HepG2 (cell line): ENCODE measurements around the gene KCNC2. TPM values are rescaled to one million over a fixed set of nuclear protein-coding genes. Genes with fewer than 3 reads are reported as not detected.

Experiments used
- ATAC-seq: fragments of 200-7000 bp; cut with Tn5 transposase; 3 replicates; pipeline ENCODE4 v1.9.1; 2020; ENCODE audit warnings: mild to moderate bottlenecking, moderate library complexity
- BruUV-seq: library from RNA; stranded (reverse); fragments of 400-500 nt; replicated peaks from 2 replicates; lab custom pipeline; 2021; lab: Mats Ljungman, UMichigan
- CTCF ChIA-PET: fragments of 300-600 bp; formaldehyde crosslinking; extraction: SDS; loops from one replicate; lab custom pipeline; 2021; ENCODE audit warnings: low total read pairs, inconsistent platforms, low intra/inter-chr PET ratio; lab: Yijun Ruan, JAX
- POLR2A ChIA-PET: fragments of 350-600 bp; sonication (Branson Sonifier 250); formaldehyde crosslinking; loops from one replicate; lab custom pipeline; 2020; ENCODE audit warnings: antibody characterized with exemption, inconsistent platforms; lab: Yijun Ruan, JAX
- DNase-seq: peaks from one replicate; pipeline ENCODE4 v3.0.0-alpha.2; 2015; ENCODE audit warnings: low spot score
- FAIRE-seq: peaks from 3 replicates; lab custom pipeline; 2011; peaks lifted over from hg19 to GRCh38; lab: Jason Lieb, UNC
- H2AFZ ChIP-seq: one replicate; pipeline ENCODE4 v1.6.1; 2011; ENCODE audit warnings: low read length, inconsistent platforms
- H3K27ac ChIP-seq: fragments of 300-600 bp; 3 replicates; pipeline ENCODE4 v1.8.0; 2011; ENCODE audit warnings: mixed run types, mild to moderate bottlenecking, mixed read lengths, low read length, inconsistent platforms; ENCODE audit not compliant: insufficient read depth; ENCODE audit errors: extremely low read length
- H3K27me3 ChIP-seq, 2 experiments: fragments of 200-600 bp in 1 of 2; 2 replicates in 1 of 2; 3 replicates in 1 of 2; pipeline versions ENCODE4 v1.6.0 to v1.8.0; 2011; ENCODE audit warnings: low read length in 2 of 2, mild to moderate bottlenecking in 2 of 2, moderate library complexity in 2 of 2, inconsistent platforms in 1 of 2; ENCODE audit not compliant: insufficient read depth in 2 of 2, control insufficient read depth in 1 of 2
- H3K36me3 ChIP-seq, 2 experiments: fragments of 200-600 bp in 1 of 2; replicated peaks in 1 of 2; 2 replicates in 1 of 2; 3 replicates in 1 of 2; pipeline versions ENCODE4 v1.5.1 to v1.8.0; 2011; ENCODE audit warnings: low read length in 2 of 2, inconsistent platforms in 1 of 2; ENCODE audit not compliant: insufficient read depth in 2 of 2, control insufficient read depth in 1 of 2
- H3K4me1 ChIP-seq: 2 replicates; pipeline ENCODE4 v1.5.1; 2012; ENCODE audit warnings: low read length, inconsistent platforms; ENCODE audit not compliant: insufficient read depth
- H3K4me2 ChIP-seq: 2 replicates; pipeline ENCODE4 v1.6.0; 2011; ENCODE audit warnings: low read depth, low read length, inconsistent platforms
- H3K4me3 ChIP-seq, 3 experiments: fragments of 200-600 bp in 1 of 3; sonication (generic), shearing (Covaris generic) in 1 of 3; replicated peaks in 1 of 3; 2 replicates each; pipeline ENCODE4 v1.5.1; 2011 to 2016; ENCODE audit warnings: low read length in 3 of 3, inconsistent platforms in 2 of 3, low read depth in 2 of 3, mild to moderate bottlenecking in 2 of 3, control low read depth in 1 of 3, mixed read lengths in 1 of 3; ENCODE audit not compliant: insufficient read depth in 1 of 3
- H3K79me2 ChIP-seq: one replicate; pipeline ENCODE4 v1.6.1; 2011; ENCODE audit warnings: low read length, inconsistent platforms; ENCODE audit not compliant: insufficient read depth
- H3K9ac ChIP-seq: 2 replicates; pipeline ENCODE4 v1.6.0; 2011; ENCODE audit warnings: mild to moderate bottlenecking, low read depth, low read length, inconsistent platforms; ENCODE audit not compliant: insufficient read depth
- H3K9me3 ChIP-seq: 2 replicates; pipeline ENCODE4 v1.5.1; 2012; ENCODE audit warnings: mild to moderate bottlenecking, low read length
- H4K20me1 ChIP-seq: 2 replicates; pipeline ENCODE4 v1.6.0; 2011; ENCODE audit warnings: inconsistent platforms, mild to moderate bottlenecking, low read length, moderate library complexity; ENCODE audit not compliant: insufficient read depth
- ATAD3A ChIP-seq: sonication (generic); formaldehyde crosslinking; IDR thresholded peaks from 2 replicates; pipeline ENCODE4 v1.4.0; 2020; ENCODE audit warnings: missing genetic modification reagents
- CBFB ChIP-seq: sonication (generic); formaldehyde crosslinking; IDR thresholded peaks from 2 replicates; pipeline ENCODE4 v1.4.0; 2020; ENCODE audit warnings: missing genetic modification reagents
- FUBP1 ChIP-seq: sonication (generic); formaldehyde crosslinking; IDR thresholded peaks from 2 replicates; pipeline ENCODE4 v1.5.1; 2020; ENCODE audit warnings: missing genetic modification reagents, mild to moderate bottlenecking, borderline replicate concordance
- PAX8 ChIP-seq: sonication (generic); formaldehyde crosslinking; IDR thresholded peaks from 2 replicates; pipeline ENCODE4 v1.8.0; 2022; ENCODE audit warnings: mild to moderate bottlenecking, missing genetic modification reagents, borderline replicate concordance
- RXRA ChIP-seq: sonication (generic); formaldehyde crosslinking; IDR thresholded peaks from 2 replicates; pipeline ENCODE4 v1.5.1; 2020; ENCODE audit warnings: missing genetic modification reagents
- SMC3 ChIP-seq: IDR thresholded peaks from 2 replicates; pipeline ENCODE4 v1.6.1; 2011; ENCODE audit warnings: low read length, improper control_type of control experiment
- USF2 ChIP-seq, 2 experiments: sonication (generic) in 1 of 2; formaldehyde crosslinking in 1 of 2; IDR thresholded peaks; 2 replicates each; pipeline versions ENCODE4 v1.5.1 to v1.6.1; 2011 to 2020; ENCODE audit warnings: borderline replicate concordance in 1 of 2, low read depth in 1 of 2, low read length in 1 of 2, mild to moderate bottlenecking in 1 of 2, missing genetic modification reagents in 1 of 2, moderate library complexity in 1 of 2
- ZEB1 ChIP-seq: IDR thresholded peaks from 2 replicates; pipeline ENCODE4 v1.6.1; 2012; ENCODE audit warnings: mild to moderate bottlenecking, low read depth, inconsistent platforms; ENCODE audit not compliant: insufficient replicate concordance
- ZNF343 ChIP-seq: sonication (generic); formaldehyde crosslinking; IDR thresholded peaks from 2 replicates; pipeline ENCODE4 v1.4.0; 2020; ENCODE audit warnings: mild to moderate bottlenecking, missing genetic modification reagents
- ZNF777 ChIP-seq: sonication (generic); formaldehyde crosslinking; IDR thresholded peaks from 2 replicates; pipeline ENCODE4 v1.4.0; 2020; ENCODE audit warnings: missing genetic modification reagents
- ZNF790 ChIP-seq: sonication (generic); formaldehyde crosslinking; IDR thresholded peaks from 2 replicates; pipeline ENCODE4 v1.8.0; 2022; ENCODE audit warnings: missing genetic modification reagents, mild to moderate bottlenecking, borderline replicate concordance
- ZZZ3 ChIP-seq: sonication (generic); formaldehyde crosslinking; IDR thresholded peaks from 2 replicates; pipeline ENCODE4 v1.4.0; 2020; ENCODE audit warnings: missing genetic modification reagents, mild to moderate bottlenecking, borderline replicate concordance
- WGBS: methylation state at CpG from one replicate; pipeline ENCODE4 v1.1.6; 2017; ENCODE audit warnings: low lambda C conversion rate; 5-methylcytosine and 5-hydroxymethylcytosine counted together
- in situ Hi-C: cut with HindIII; loops from 2 replicates; pipeline ENCODE4 v1.10.0; 2017; ENCODE audit warnings: low pct_unique_long_range_greater_than_20kb; ENCODE audit not compliant: extremely low pct_ligation_motif_present
- intact Hi-C: fragments of 100-400 bp; cut with micrococcal nuclease; formaldehyde crosslinking; loops from one replicate; pipeline ENCODE4 v1.10.0; 2022; ENCODE audit not compliant: unreplicated experiment
- polyA plus RNA-seq, 8 experiments: library from polyadenylated mRNA; depleted of rRNA in 3 of 8; stranded (reverse) in 7 of 8; unstranded in 1 of 8; fragments of >200 nt; fragmentation: Illumina TruSeq in 4 of 8; extraction: Trizol in 4 of 8; gene quantifications; 2 replicates each; pipeline versions ENCODE4 v1.2.1 to v1.2.3, GENCODE V29; 2011 to 2016; ENCODE audit warnings: low read depth in 4 of 8, missing spikeins in 1 of 8, mixed read lengths in 1 of 8; ENCODE audit not compliant: insufficient read depth in 1 of 8
- total RNA-seq, 5 experiments: library from RNA; depleted of rRNA; stranded (reverse); fragments of >200 nt; fragmentation: Illumina TruSeq; extraction: Trizol; gene quantifications; 2 replicates each; pipeline ENCODE4 v1.2.3, GENCODE V29; 2016; ENCODE audit warnings: low read depth in 1 of 5
- TF ChIP-seq, protein P1 (sequence below): sonication (generic); formaldehyde crosslinking; IDR thresholded peaks from 2 replicates; pipeline ENCODE4 v1.8.0; 2022; ENCODE audit warnings: low read depth, missing genetic modification reagents
- TF ChIP-seq, protein P2 (sequence below): sonication (generic); formaldehyde crosslinking; IDR thresholded peaks from 2 replicates; pipeline ENCODE4 v1.4.0; 2020; ENCODE audit warnings: missing genetic modification reagents
- TF ChIP-seq, protein P3 (sequence below): sonication (generic); formaldehyde crosslinking; IDR thresholded peaks from 2 replicates; pipeline ENCODE4 v1.5.0; 2020; ENCODE audit warnings: missing genetic modification reagents
- TF ChIP-seq, protein P4 (sequence below): sonication (generic); formaldehyde crosslinking; IDR thresholded peaks from 2 replicates; pipeline ENCODE4 v1.8.1; 2023; ENCODE audit warnings: missing genetic modification reagents, mild to moderate bottlenecking, borderline replicate concordance

The KCNC2 gene
- total and polyA plus RNA-seq, 2 of the 13 experiments (the other 11 are each of a cell fraction or from before 2014, with no cell fraction given), result not detected

- H3K4me1 ChIP-seq, result no peaks in the 10 kb centered on the region
- TF ChIP-seq SMC3, result no peak
- TF ChIP-seq ATAD3A (CRISPR knock-in tag), result no peak
- TF ChIP-seq, protein P1, sequence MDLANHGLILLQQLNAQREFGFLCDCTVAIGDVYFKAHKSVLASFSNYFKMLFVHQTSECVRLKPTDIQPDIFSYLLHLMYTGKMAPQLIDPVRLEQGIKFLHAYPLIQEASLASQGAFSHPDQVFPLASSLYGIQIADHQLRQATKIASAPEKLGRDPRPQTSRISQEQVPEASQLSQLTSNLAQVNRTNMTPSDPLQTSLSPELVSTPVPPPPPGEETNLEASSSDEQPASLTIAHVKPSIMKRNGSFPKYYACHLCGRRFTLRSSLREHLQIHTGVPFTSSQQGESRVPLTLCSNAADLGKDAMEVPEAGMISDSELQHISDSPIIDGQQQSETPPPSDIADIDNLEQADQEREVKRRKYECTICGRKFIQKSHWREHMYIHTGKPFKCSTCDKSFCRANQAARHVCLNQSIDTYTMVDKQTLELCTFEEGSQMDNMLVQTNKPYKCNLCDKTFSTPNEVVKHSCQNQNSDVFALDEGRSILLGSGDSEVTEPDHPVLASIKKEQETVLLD, result no peak
- TF ChIP-seq, protein P2, sequence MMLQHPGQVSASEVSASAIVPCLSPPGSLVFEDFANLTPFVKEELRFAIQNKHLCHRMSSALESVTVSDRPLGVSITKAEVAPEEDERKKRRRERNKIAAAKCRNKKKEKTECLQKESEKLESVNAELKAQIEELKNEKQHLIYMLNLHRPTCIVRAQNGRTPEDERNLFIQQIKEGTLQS, result no peak
- no peak for TF ChIP-seq ZZZ3 (CRISPR knock-in tag)
- TF ChIP-seq USF2 (IDR thresholded peaks at IDR 0.05; ENCODE audit: low read depth, low read length), result no peak
- TF ChIP-seq USF2 (CRISPR knock-in tag; IDR thresholded peaks at IDR 0.05; ENCODE audit: borderline replicate concordance), result no peak
- TF ChIP-seq ZNF790 (CRISPR knock-in tag), result no peak
- TF ChIP-seq, protein P3, sequence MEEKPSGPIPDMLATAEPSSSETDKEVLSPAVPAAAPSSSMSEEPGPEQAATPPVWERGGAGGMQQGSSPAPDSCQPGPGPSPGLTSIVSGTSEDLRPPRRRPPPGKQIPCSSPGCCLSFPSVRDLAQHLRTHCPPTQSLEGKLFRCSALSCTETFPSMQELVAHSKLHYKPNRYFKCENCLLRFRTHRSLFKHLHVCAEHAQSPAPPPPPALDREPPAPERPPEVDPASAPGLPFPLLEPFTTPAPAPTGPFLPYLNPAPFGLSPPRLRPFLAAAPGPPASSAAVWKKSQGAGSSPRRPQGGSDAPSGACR (CRISPR knock-in tag), result no peak
- TF ChIP-seq, protein P4, sequence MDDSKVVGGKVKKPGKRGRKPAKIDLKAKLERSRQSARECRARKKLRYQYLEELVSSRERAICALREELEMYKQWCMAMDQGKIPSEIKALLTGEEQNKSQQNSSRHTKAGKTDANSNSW (CRISPR knock-in tag), result no peak
- no peak for TF ChIP-seq FUBP1 (CRISPR knock-in tag)
- no peak for TF ChIP-seq RXRA (CRISPR knock-in tag)
- no peak for TF ChIP-seq ZNF343
- TF ChIP-seq ZEB1, result no peak
- no peak for TF ChIP-seq ZNF777 (CRISPR knock-in tag)
- TF ChIP-seq CBFB (CRISPR knock-in tag), result no peak
- TF ChIP-seq PAX8, result no peak
- H3K4me2 ChIP-seq, result no peak overlapping the region
- H3K79me2 ChIP-seq, result no peaks in the 10 kb centered on the region
- FAIRE-seq (no peak), DNase-seq (no peak), ATAC-seq (no peak)
- no peaks in the 10 kb centered on the region for H3K36me3 ChIP-seq
- POLR2A ChIA-PET, result no interaction called here
- no peaks in the 10 kb centered on the region; a peak in 1 of 5 replicates for H3K27me3 ChIP-seq
- WGBS, result 5% methylated on average over 1 of the region's 1 CpG
- H4K20me1 ChIP-seq, result no peaks in the 10 kb centered on the region
- no peak overlapping the region for H3K9ac ChIP-seq
- intact Hi-C loops, result no loop called here
- in situ Hi-C loops, result no loop called here
- CTCF ChIA-PET, result no interaction called here
- BruUV-seq, result no TSS peak
- no peak overlapping the region for H3K27ac ChIP-seq
- no peak overlapping the region for H2AFZ ChIP-seq
- H3K9me3 ChIP-seq, result no peaks in the 10 kb centered on the region
- H3K4me3 ChIP-seq, result no peak overlapping the region
Measured at GRCh38 chr12:75135026-75135425, 74.6 kb downstream of the KCNC2 start.
